Activated CD8-positive, alpha-beta memory T cell treated with anti-CD3 and anti-CD28 coated beads, Interleukin-2, amount 10 ng/mL, durations not matched to agents 7 days and 5 days (primary cell): ENCODE results near the gene AGAP2. TPM values are rescaled to one million over a fixed set of nuclear protein-coding genes. Genes with fewer than 3 reads are reported as not detected.
"Not testable (repeated sequence)": the region's sequence is repeated elsewhere in the genome, so short reads cannot be mapped to it uniquely, and the experiment has no call there.

ENCODE experiments used
- ATAC-seq: fragments of 150-1000 bp; cut with Tn5 transposase; one replicate; pipeline ENCODE4 v1.10.0; 2021; ENCODE audit warnings: moderate library complexity
- CTCF ChIA-PET: fragments of 350-600 bp; sonication (Branson Sonifier 250); formaldehyde crosslinking; loops from one replicate; lab custom pipeline; 2021; ENCODE audit warnings: antibody characterized with exemption; lab: Charles Lee
- DNase-seq: peaks from one replicate; pipeline ENCODE4 v3.0.0-alpha.2; 2020
- H3K27ac Mint-ChIP-seq: one replicate; pipeline ENCODE4 v1.8.0; 2021; ENCODE audit warnings: mild to moderate bottlenecking, mixed read lengths
- H3K27me3 Mint-ChIP-seq: one replicate; pipeline ENCODE4 v1.8.0; 2021; ENCODE audit warnings: mixed read lengths
- H3K36me3 Mint-ChIP-seq: one replicate; pipeline ENCODE4 v1.8.0; 2021; ENCODE audit warnings: mild to moderate bottlenecking, mixed read lengths
- H3K4me1 Mint-ChIP-seq: one replicate; pipeline ENCODE4 v1.8.0; 2021; ENCODE audit warnings: mixed read lengths
- H3K4me3 Mint-ChIP-seq: one replicate; pipeline ENCODE4 v1.8.0; 2021; ENCODE audit warnings: mild to moderate bottlenecking, moderate library complexity, mixed read lengths
- H3K9me3 Mint-ChIP-seq: one replicate; pipeline ENCODE4 v1.8.0; 2022; ENCODE audit warnings: low read depth, mixed read lengths
- total RNA-seq, 2 experiments: library from RNA; stranded (reverse); gene quantifications; one replicate each; pipeline ENCODE4 v1.2.3, GENCODE V29; 2021

AGAP2 gene
- total RNA-seq, 2 experiments from 2014 or later: 70.7 to 72.7 TPM

- CTCF ChIA-PET: no interaction called here
Measured at GRCh38 chr12:57720606-57721595, 17.6 kb downstream of the AGAP2 start.

DNA sequence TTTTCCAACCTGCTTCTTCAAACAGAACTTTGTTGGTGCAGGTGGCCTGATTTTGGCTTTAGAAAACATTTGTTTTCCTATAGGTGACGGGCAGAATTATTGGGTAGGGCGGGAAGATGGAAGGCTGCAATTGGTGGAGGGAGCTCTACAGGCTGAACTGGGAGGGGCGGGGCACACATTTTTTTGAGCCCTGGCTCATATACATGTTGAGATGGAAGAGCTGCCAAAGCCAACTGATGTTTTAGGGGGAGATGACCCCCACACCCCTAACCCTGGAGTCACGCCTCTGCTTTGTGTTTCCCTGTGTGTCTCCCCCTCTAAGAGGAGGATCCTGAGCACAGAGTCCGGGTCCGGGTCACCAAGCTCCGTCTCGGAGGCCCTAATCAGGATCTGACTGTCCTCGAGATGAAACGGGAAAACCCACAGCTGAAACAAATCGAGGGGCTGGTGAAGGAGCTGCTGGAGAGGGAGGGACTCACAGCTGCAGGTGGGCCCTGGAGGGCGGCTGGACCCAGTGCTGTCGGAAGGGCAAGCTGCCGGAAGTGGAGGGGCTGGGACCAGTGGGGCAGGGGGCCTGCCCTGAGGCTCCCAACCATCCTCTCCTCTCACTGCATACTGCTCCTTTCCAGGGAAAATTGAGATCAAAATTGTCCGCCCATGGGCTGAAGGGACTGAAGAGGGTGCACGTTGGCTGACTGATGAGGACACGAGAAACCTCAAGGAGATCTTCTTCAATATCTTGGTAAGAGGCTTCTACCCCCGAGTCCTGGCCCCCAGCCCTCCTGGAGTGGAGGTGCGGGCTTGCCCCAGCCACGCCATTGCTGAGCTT is 18.6 kb downstream of the AGAP2 start:
- Mint-ChIP-seq H3K36me3 (peaks cover 22% of the 10 kb centered on the region), H3K27ac (peak overlapping the region; percentile 59), H3K4me3 (no peak overlapping the region), H3K27me3 (no peaks in the 10 kb centered on the region), H3K4me1 (peaks cover 2% of the 10 kb centered on the region), H3K9me3 (no peaks in the 10 kb centered on the region)
- DNase-seq (no peak), ATAC-seq (no peak)
- CTCF ChIA-PET: interaction anchor here (1.2 to 1.5 kb wide), 3 partner anchors 16 to 136 kb away, joined by 3 to 4 read pairs (median 3); no protein-coding TSS in a partner anchor

More at GRCh38 chr12:57720606-57721595, 17.6 kb downstream of the AGAP2 start:
- Mint-ChIP-seq H3K4me3 (no peak overlapping the region), H3K36me3 (peaks cover 19% of the 10 kb centered on the region), H3K9me3 (no peaks in the 10 kb centered on the region), H3K27ac (no peak overlapping the region), H3K27me3 (no peaks in the 10 kb centered on the region), H3K4me1 (peaks cover 2% of the 10 kb centered on the region)
- ATAC-seq (no peak), DNase-seq (peak; percentile 32)

DNA sequence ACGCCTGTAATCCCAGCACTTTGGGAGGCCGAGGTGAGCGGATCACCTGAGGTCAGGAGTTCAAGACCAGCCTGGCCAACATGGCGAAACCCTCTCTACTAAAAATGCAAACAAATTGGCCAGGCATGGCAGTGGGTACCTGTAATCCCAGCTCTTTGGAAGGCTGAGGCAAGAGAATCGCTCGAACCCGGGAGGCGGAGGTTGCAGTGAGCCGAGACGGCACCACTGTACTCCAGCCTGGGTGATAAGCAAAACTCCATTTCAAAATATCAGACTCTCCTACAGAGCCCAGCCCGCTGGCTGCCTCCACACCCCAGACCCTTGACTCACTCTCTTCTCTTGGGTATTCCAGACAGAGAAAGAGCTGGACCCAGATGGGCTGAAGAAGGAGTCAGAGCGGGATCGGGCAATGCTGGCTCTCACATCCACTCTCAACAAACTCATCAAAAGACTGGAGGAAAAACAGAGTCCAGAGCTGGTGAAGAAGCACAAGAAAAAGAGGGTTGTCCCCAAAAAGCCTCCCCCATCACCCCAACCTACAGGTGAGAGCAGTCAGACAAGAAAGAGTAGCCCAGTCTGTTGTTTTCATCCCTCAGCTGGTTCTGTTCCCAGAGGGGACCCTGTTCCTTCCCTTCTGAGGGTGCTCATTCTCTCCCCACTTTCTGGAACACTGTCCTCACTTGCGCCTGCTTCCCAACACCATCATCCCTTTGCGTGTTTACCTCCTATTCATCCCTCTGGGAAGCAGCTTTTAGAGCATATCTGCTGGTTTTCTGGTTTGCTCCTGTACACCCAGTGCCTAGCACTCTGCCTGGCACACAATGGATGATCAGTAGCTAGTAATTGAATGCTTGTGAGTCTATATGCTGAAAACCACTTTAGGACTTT is 19.7 kb downstream of the AGAP2 start:
- CTCF ChIA-PET: interaction anchor here (1.2 to 1.5 kb wide), 4 partner anchors 13 to 135 kb away, joined by 3 to 4 read pairs (median 3); no protein-coding TSS in a partner anchor
- DNase-seq (no peak), ATAC-seq (no peak)
- no peaks in the 10 kb centered on the region for H3K9me3 Mint-ChIP-seq
- peak overlapping the region; percentile 12 for H3K27ac Mint-ChIP-seq
- no peaks in the 10 kb centered on the region for H3K27me3 Mint-ChIP-seq
- no peak overlapping the region for H3K4me3 Mint-ChIP-seq
- peaks cover 21% of the 10 kb centered on the region for H3K36me3 Mint-ChIP-seq
- H3K4me1 Mint-ChIP-seq: no peaks in the 10 kb centered on the region

GRCh38 chr12:57717846-57718640 is 20.5 kb downstream of the AGAP2 start:
- no peaks in the 10 kb centered on the region for H3K27me3 Mint-ChIP-seq
- no peaks in the 10 kb centered on the region for H3K4me1 Mint-ChIP-seq

GRCh38 chr12:57717131-57717530 is 21.4 kb downstream of the AGAP2 start:
- Mint-ChIP-seq H3K36me3 (peaks cover 21% of the 10 kb centered on the region), H3K4me3 (no peak overlapping the region), H3K27ac (no peak overlapping the region), H3K9me3 (no peaks in the 10 kb centered on the region), H3K4me1 (no peaks in the 10 kb centered on the region), H3K27me3 (no peaks in the 10 kb centered on the region)
- ATAC-seq: no peak
- no peak for DNase-seq
- CTCF ChIA-PET: no interaction called here

More at GRCh38 chr12:57717846-57718640, 20.5 kb downstream of the AGAP2 start:
- ATAC-seq: no peak
- Mint-ChIP-seq H3K27ac (peak overlapping the region; percentile 52), H3K36me3 (peaks cover 23% of the 10 kb centered on the region), H3K4me3 (no peak overlapping the region), H3K9me3 (no peaks in the 10 kb centered on the region)
- CTCF ChIA-PET: interaction anchor here (1.2 to 1.4 kb wide), 2 partner anchors 13 to 23 kb away, joined by 3 read pairs; no protein-coding TSS in a partner anchor
- DNase-seq: no peak

- Mint-ChIP-seq H3K4me1 (no peaks in the 10 kb centered on the region), H3K9me3 (no peaks in the 10 kb centered on the region), H3K36me3 (peaks cover 27% of the 10 kb centered on the region), H3K27me3 (no peaks in the 10 kb centered on the region), H3K27ac (no peak overlapping the region), H3K4me3 (no peak overlapping the region)
- ATAC-seq: no peak
- no peak for DNase-seq
- CTCF ChIA-PET: no interaction called here
Measured at GRCh38 chr12:57716305-57716704, 22.2 kb downstream of the AGAP2 start.

DNA sequence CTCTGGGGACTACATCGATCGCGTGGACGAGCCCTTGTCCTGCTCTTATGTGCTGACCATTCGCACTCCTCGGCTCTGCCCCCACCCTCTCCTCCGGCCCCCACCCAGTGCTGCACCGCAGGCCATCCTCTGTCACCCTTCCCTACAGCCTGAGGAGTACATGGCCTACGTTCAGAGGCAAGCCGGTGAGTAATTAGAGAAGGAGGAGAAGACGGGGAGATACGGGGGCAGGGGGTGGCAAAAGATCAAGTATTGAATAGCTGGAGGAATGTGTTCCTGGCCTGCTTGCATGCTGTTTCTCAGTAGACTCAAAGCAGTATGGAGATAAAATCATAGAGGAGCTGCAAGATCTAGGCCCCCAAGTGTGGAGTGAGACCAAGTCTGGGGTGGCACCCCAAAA is 22.8 kb downstream of the AGAP2 start:
- Mint-ChIP-seq H3K36me3 (peaks cover 30% of the 10 kb centered on the region), H3K9me3 (no peaks in the 10 kb centered on the region), H3K27me3 (no peaks in the 10 kb centered on the region), H3K4me1 (no peaks in the 10 kb centered on the region), H3K4me3 (no peak overlapping the region), H3K27ac (no peak overlapping the region)
- CTCF ChIA-PET: no interaction called here
- ATAC-seq (no peak), DNase-seq (no peak)

- H3K27me3 Mint-ChIP-seq, DNase-seq, H3K4me1 Mint-ChIP-seq, H3K4me3 Mint-ChIP-seq, H3K27ac Mint-ChIP-seq, ATAC-seq, CTCF ChIA-PET, H3K9me3 Mint-ChIP-seq: not testable (repeated sequence)
- peaks cover 32% of the 10 kb centered on the region for H3K36me3 Mint-ChIP-seq
Measured at GRCh38 chr12:57715036-57715748, 23.4 kb downstream of the AGAP2 start.

DNA sequence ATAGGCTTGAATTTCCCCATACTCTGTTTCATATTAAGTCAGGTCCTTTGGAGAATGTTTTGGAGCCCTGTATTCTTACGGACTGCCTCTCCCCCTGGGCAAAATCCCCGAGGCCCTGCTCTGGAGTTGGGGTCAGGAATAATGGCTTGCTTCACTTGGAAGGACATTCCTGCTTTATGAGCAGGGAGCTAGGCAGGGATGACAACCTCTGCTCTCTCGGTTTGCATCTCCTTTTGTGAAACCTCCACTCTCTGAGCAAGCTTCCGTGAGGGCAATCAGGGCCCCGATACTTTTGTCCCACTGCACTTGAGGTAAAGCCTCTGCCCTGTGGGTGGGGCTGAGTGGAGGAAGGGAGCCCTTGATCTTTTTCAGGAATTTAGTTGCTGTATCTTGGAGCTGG is 25.3 kb downstream of the AGAP2 start:
- H3K9me3 Mint-ChIP-seq: no peaks in the 10 kb centered on the region
- DNase-seq (no peak), ATAC-seq (no peak)
- peaks cover 8% of the 10 kb centered on the region for H3K4me1 Mint-ChIP-seq
- H3K36me3 Mint-ChIP-seq: peaks cover 35% of the 10 kb centered on the region
- CTCF ChIA-PET: interaction anchor here (0.8 to 1.9 kb wide), 3 partner anchors 15 to 130 kb away, joined by 3 to 4 read pairs (median 3); partner anchors contain the start of gene B4GALNT1
- no peak overlapping the region for H3K4me3 Mint-ChIP-seq
- no peaks in the 10 kb centered on the region for H3K27me3 Mint-ChIP-seq
- no peak overlapping the region for H3K27ac Mint-ChIP-seq

GRCh38 chr12:57712701-57713100 is 25.8 kb downstream of the AGAP2 start:
- CTCF ChIA-PET: interaction anchor here (0.8 to 1.9 kb wide), 3 partner anchors 14 to 129 kb away, joined by 3 to 4 read pairs (median 4); partner anchors contain the start of gene B4GALNT1
- no peak for DNase-seq
- H3K36me3 Mint-ChIP-seq: peaks cover 31% of the 10 kb centered on the region
- peaks cover 8% of the 10 kb centered on the region for H3K4me1 Mint-ChIP-seq
- no peak overlapping the region for H3K4me3 Mint-ChIP-seq
- H3K27me3 Mint-ChIP-seq: no peaks in the 10 kb centered on the region
- H3K27ac Mint-ChIP-seq: no peak overlapping the region
- no peak for ATAC-seq
- H3K9me3 Mint-ChIP-seq: no peaks in the 10 kb centered on the region

DNA sequence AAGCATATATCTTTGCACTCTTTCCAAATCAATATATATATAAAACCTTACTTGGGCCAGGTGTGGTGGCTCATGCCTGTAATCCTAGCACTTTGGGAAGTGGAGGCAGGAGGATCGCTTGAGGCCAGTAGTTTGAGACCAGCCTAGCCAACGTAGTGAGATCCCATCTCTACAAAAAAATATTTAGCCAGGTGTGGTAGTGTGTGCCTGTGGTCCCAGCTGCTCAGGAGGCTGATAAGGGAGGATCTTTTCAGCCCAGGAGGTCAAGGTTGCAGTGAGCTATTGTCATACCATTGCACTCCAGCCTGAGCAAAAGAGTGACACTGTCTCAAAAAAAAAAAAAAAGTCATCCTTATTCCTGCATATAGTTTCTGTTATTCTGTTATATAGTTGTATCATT is 30.2 kb downstream of the AGAP2 start:
- H3K36me3 Mint-ChIP-seq: peaks cover 56% of the 10 kb centered on the region
- CTCF ChIA-PET: interaction anchor here (1.6 kb wide), 1 partner anchor 25 kb away, joined by 3 read pairs; no protein-coding TSS in a partner anchor
- DNase-seq: no peak

More for the DNA sequence above, 30.2 kb downstream of the AGAP2 start:
- no peak for ATAC-seq
- Mint-ChIP-seq H3K27ac (no peak overlapping the region), H3K27me3 (no peaks in the 10 kb centered on the region), H3K4me1 (peaks cover 8% of the 10 kb centered on the region), H3K9me3 (no peaks in the 10 kb centered on the region), H3K4me3 (no peak overlapping the region)
